ENCODE measurements around the gene DDT.
"Not testable (repeated sequence)": the region's sequence is repeated elsewhere in the genome, so short reads cannot be mapped to it uniquely, and the experiment has no call there.

Gene DDT

GRCh38 chr22:23974345-23974744 is at the start of gene DDT:
TSS of gene DDT (minus strand) at chr22:23974441. CDS start at chr22:23974414, 27 bp downstream.
- not testable (repeated sequence) for DNase-seq (ENCODE audit: low spot score)

DNA sequence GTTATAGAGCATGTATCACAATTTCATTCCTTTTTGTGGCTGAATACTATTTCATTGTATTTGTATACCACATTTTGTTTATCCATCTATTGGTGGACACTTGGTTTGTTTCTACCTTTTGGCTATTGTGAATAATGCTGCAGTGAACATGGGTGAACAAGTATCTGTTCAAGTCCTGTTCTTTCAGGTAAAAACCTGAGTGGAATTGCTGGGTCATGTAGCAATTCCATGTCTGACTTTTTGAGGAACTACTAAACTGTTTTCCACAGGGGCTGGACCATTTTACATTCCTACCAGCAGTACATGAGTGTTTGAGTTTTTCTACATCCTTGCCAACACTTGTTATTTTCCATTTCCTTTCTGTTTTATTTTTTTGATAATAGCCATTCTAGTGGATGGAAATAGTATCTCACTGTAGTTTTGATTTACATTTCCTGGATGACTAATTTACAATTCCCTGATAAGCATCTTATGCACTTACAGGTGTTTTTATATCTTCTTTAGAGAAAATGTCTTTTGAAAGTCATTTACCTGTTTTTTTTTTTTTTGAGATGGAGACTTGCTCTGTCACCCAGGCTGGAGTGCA is 49.1 kb upstream of the DDT start:
- DNase-seq (ENCODE audit: low spot score): no peak

- no peak for DNase-seq (ENCODE audit: low spot score)
Observed at GRCh38 chr22:24021304-24021703, 47.1 kb upstream of the DDT start.

DNA sequence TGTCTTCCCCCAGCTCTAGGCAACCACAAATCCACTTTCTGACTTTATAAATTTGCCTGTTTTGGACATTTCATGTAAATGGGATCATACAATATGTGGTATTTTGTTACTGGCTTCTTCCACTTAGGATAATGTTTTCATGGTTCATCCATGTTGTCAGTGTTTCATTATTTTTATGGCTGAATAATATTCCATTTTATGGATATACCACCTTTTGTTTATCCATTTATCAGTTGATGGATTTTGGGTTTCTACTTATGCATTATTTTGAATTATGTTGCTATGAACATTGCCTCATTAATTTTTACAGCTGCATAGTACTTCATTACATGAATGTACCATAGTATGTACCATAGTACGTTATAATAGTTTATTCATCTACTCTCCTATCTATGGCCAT is 41.9 kb upstream of the DDT start:
- DNase-seq (ENCODE audit: low spot score): no peak

DNA sequence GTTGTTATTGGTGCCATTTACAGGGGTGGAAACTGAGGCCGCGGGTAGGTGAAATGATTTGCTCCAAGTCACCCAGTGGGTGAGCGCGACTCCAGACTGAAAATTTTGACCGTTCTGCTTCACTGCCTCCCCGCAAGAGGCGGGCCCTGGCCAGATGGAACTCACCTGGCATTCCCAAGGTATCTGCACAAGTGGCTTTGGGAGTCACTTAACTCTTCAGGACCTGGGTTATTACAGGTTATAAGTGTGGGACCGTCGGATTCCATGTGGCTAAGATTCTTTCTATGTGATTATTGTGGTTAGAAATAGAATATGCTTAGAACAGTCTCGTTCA is 37.5 kb upstream of the DDT start:
- no peak for DNase-seq (ENCODE audit: low spot score)

DNA sequence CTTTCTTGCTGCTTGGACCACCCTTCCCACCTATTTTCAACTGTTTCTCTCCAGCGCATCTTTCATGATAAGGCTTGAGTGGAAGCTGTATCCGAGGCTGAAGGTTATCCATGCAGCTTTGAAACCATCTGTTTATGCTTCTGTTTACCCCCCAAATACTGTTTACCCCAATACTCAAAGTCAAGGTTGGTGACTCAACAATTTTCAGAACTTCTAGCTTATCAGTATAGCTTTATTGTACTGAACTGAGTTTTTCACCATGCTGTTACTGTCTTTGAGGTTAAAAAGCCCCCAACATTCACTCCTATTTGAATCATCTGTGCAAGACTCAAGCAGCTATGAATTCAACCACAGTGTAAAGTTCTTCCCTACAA is 35.8 kb upstream of the DDT start:
- DNase-seq (ENCODE audit: low spot score): no peak

DNA sequence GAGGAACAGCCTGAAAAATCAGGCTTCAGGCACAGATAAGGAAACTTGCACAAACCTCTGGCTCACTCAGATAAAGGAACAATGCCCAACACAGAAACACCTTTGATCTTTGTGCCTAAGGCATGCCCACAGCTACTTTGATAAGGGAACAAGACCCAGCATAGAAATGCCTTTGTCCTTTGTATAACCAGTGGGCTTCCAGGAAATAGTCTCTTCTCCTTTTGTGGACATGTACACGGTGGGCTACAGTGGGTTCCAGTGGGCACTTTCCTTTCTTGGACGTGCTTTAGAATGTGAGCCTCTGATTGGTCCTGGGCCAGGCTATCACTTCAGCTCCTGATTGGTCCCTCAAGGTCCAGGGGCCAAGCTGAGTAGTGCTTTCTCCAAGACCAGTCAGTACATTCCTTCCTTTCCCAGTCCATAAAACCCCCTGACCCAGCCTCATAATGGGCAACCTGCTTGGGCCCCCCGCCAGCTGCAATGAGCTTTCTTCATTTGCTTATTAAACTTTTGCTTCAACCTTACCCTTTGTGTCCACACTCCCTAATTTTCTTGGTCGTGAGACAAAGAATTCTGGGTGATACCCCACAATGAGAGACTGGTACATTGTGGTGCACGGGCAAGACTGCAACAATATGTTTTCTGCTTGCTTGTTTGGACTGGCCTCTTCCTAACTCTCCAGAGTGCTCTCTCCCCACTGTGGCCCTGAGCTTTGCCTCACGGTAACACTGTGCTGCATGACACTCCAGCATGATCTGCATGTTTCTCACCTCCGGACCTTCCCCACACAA is 35.2 kb upstream of the DDT start:
- DNase-seq (ENCODE audit: low spot score): no peak

GRCh38 chr22:24008381-24009226 is 34.4 kb upstream of the DDT start:
- no peak for DNase-seq (ENCODE audit: low spot score)

DNA sequence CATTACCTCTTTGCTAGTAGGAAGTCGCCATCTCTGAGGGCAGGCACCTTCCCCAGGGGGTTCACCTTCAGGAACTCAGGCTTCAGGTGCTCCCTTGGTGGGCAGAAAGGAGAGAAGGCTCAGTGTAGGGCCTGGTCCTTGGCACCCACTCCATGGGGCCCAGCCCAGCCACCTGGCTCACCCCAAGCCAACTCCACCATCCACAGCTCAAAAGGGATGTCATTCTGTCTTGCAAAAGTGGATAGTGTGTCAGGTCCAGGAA is 33.7 kb upstream of the DDT start:
- DNase-seq (ENCODE audit: low spot score): no peak

GRCh38 chr22:24007253-24008021 is 33.2 kb upstream of the DDT start:
- no peak for DNase-seq (ENCODE audit: low spot score)

DNA sequence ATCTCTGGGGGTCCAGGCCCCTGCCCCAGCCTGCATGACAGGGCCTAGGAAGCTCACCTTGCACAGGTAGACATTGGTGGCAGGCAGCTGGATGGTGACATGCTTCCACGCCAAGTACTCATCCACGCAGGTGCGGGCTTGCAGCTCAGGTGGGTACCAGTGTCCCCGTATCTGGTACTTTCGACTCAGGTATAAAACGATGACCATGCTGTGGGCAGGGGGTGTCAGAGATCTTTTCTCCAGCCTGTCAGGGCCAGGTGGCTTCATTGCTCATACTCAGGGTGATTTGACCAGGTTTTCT is 32.6 kb upstream of the DDT start:
- no peak for DNase-seq (ENCODE audit: low spot score)

DNA sequence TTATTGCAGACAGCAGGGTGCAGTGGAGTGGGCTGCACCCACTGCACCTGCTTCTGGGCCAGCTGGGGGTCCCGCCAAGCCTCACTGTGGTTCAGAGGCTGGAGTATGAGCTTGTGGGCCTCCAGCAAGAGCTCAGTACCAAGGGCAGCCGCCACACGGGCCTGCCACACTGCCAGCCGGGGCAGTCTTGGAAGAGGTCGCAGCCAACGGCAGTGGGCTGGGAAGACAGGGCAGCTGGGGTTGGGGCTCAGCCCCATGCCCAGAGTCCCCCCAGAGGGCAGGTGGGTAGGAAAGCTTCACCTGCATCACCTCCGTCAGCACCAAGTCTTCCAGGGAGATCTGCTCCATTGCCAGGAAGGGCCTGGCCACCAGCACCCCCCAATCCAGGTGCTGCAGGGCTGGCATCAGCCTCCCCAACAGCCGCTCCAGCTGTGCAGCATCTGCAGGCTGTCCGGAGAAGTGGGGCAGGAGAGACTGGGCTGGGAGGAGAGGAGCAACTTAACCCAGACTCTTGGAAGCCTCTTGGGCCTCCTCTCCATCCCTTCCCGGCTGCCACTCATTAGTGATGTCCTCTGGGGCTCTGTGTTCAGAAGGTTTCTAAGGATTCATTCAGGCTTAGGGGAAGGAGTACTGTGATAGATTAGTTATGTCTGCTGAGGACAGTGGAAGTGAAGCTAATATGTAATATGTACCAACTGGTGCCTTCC is 32.1 kb upstream of the DDT start:
- DNase-seq (ENCODE audit: low spot score): no peak

GRCh38 chr22:24005201-24005600 is 31.0 kb upstream of the DDT start, which contains the start of gene GSTT4:
TSS of gene GSTT4 (minus strand) at chr22:24005453. CDS start at chr22:24005356, 97 bp downstream.
- DNase-seq (ENCODE audit: low spot score): peak; percentile 15

- DNase-seq (ENCODE audit: low spot score): peak; percentile 11
Observed at GRCh38 chr22:24003887-24004286, 29.6 kb upstream of the DDT start.

- no peak for DNase-seq (ENCODE audit: low spot score)
Observed at GRCh38 chr22:24002851-24003250, 28.6 kb upstream of the DDT start.

DNA sequence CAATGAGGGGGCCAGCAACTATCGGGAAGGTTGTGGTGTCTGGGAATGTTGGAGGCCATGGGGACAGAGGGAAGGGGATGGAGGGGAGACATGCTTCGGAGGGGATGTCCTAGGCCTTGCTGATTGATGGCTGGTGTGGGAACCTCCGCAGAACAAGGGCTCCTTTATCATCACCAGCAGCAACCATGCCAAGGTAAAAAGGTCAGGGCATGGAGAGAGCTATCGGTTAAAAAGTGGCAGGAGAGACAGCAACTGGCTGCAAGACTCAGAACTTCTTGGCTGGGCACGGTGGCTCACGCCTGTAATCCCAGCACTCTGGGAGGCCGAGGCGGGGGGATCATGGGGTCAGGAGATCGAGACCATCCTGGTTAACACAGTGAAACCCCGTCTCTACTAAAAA is 28.0 kb upstream of the DDT start:
- no peak for DNase-seq (ENCODE audit: low spot score)

- peak; percentile 11 for DNase-seq (ENCODE audit: low spot score)
Observed at GRCh38 chr22:24001314-24001713, 27.1 kb upstream of the DDT start.

GRCh38 chr22:23999779-24000178 is 25.5 kb upstream of the DDT start:
- DNase-seq (ENCODE audit: low spot score): not testable (repeated sequence)

DNA sequence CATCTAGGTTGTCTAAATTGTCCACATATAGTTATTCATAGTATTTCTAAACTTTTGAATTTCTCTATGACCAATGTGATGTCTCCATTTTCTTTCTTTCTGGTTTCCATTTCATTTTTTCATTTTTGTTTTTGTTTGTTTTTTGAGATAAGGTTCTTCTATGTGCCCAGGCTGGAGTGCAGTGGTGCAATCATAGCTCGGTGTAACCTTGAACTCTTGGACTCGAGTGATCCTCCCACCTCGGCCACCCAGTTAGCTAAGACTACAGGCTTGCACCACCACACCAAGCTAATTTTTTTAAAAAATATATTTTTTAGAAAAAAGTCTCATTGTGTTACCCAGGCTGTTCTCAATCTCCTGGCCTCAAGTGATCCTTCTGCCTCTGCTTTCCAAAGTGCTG is 22.9 kb upstream of the DDT start:
- no peak for DNase-seq (ENCODE audit: low spot score)

DNA sequence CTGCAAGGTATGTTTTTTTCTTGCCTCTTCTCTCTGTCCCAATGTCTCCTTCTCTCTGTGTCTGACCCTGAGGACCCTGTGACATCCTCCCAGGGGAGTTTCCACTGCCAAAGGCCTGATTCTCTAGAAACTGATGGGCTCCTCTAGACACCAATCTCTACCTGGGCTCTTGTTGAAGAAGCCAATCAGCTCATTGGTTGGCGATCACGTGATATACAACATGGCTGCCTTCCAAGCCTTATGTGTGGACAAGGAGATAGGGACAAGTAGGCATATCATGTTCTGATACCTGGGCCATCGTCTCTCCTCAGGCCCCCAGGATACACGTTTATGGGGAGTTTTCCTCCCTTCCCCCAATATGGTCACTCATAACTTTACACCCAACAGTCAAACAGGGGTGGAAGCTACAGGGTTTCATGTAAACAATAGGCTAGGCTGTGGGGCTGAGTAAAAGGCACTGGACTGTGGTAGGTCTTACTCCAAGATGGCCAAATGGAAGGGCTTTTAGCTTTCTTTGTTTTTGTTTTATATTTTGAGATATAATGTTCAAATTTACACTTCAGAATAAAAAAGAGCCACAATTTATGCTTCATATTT is 19.4 kb upstream of the DDT start:
- not testable (repeated sequence) for DNase-seq (ENCODE audit: low spot score)

DNA sequence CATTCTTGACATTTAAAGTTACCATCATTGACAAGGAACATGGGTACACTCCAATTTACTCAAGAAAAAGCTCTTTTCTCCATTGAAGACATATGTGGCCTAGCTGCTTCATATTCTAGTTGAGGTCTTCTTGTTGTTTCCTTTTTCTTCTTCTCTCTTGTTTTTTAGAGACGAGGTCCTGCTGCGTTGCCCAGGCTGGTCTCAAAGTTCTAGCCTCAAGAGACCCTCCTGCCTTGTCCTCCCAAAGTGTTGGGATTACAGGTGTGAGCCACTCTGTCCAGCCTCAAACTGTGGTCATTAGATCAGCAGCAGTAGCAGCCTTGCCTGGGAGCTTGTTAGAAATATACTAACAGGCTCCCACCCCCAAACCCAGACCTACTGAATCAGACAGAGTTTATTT is 18.8 kb upstream of the DDT start:
- DNase-seq (ENCODE audit: low spot score): not testable (repeated sequence)
